Measurements from ENCODE around the gene SCMH1. TPM values are rescaled to one million over a fixed set of nuclear protein-coding genes. Genes with fewer than 3 reads are reported as not detected.

The SCMH1 gene
- total and polyA plus RNA-seq, 2 experiments from 2014 or later = 48.1 to 52.3 TPM

- no peaks in the 10 kb centered on the region for H4K20me1 ChIP-seq (ENCODE audit: insufficient read depth, poor library complexity, severe bottlenecking)
- H3K9me2 ChIP-seq (replicated peaks; ENCODE audit: insufficient read depth) = no peaks in the 10 kb centered on the region
- H2AFZ ChIP-seq = no peak overlapping the region
- H3K4me2 ChIP-seq = no peak overlapping the region
- DNase-seq (ENCODE audit: low spot score) = no peak
- WGBS (ENCODE audit: low lambda C conversion rate, missing lambda C conversion rate) = 72% methylated on average over 3 of the region's 3 CpGs
- H3K4me3 ChIP-seq = no peak overlapping the region
- H3K27me3 ChIP-seq = no peaks in the 10 kb centered on the region
- no peaks in the 10 kb centered on the region for H3K4me1 ChIP-seq (ENCODE audit: insufficient read depth)
- H3K9me3 ChIP-seq (ENCODE audit: low read depth) = no peaks in the 10 kb centered on the region
- TF ChIP-seq CTCF (IDR thresholded peaks at IDR 0.05; ENCODE audit: poor library complexity) (no peak), EZH2phosphoT487 (IDR thresholded peaks at IDR 0.05; ENCODE audit: low read depth, severe bottlenecking, unreplicated experiment) (no peak), EZH2 (IDR thresholded peaks at IDR 0.05; ENCODE audit: borderline replicate concordance) (no peak)
- no peaks in the 10 kb centered on the region for H3K36me3 ChIP-seq (replicated peaks; ENCODE audit: insufficient read depth, low read depth)
- no peaks in the 10 kb centered on the region for H3K79me2 ChIP-seq
- no peak overlapping the region for H3K27ac ChIP-seq
Measured at GRCh38 chr1:41020654-41021053, 221.5 kb downstream of the SCMH1 start.

- Histone ChIP-seq H2AFZ (no peak overlapping the region), H3K27ac (no peak overlapping the region), H3K79me2 (no peaks in the 10 kb centered on the region), H3K4me2 (no peak overlapping the region), H3K4me1 (ENCODE audit: insufficient read depth) (no peaks in the 10 kb centered on the region), H3K4me3 (no peak overlapping the region), H3K36me3 (replicated peaks; ENCODE audit: insufficient read depth, low read depth) (no peaks in the 10 kb centered on the region), H3K27me3 (no peaks in the 10 kb centered on the region), H3K9me3 (ENCODE audit: low read depth) (no peaks in the 10 kb centered on the region), H3K9me2 (replicated peaks; ENCODE audit: insufficient read depth) (no peaks in the 10 kb centered on the region), H4K20me1 (ENCODE audit: insufficient read depth, poor library complexity, severe bottlenecking) (no peaks in the 10 kb centered on the region)
- TF ChIP-seq EZH2 (IDR thresholded peaks at IDR 0.05; ENCODE audit: borderline replicate concordance) (no peak), EZH2phosphoT487 (IDR thresholded peaks at IDR 0.05; ENCODE audit: low read depth, severe bottlenecking, unreplicated experiment) (no peak), CTCF (IDR thresholded peaks at IDR 0.05; ENCODE audit: poor library complexity) (no peak)
- no peak for DNase-seq (ENCODE audit: low spot score)
- 92% methylated on average over 17 of the region's 17 CpGs for WGBS (ENCODE audit: low lambda C conversion rate, missing lambda C conversion rate)
Measured at GRCh38 chr1:41020109-41020576, 222.0 kb downstream of the SCMH1 start.

- TF ChIP-seq EZH2 (IDR thresholded peaks at IDR 0.05; ENCODE audit: borderline replicate concordance) (no peak), EZH2phosphoT487 (IDR thresholded peaks at IDR 0.05; ENCODE audit: low read depth, severe bottlenecking, unreplicated experiment) (no peak), CTCF (IDR thresholded peaks at IDR 0.05; ENCODE audit: poor library complexity) (no peak)
- Histone ChIP-seq H3K27ac (no peak overlapping the region), H3K79me2 (no peaks in the 10 kb centered on the region), H3K4me3 (no peak overlapping the region), H4K20me1 (ENCODE audit: insufficient read depth, poor library complexity, severe bottlenecking) (no peaks in the 10 kb centered on the region), H3K9me3 (ENCODE audit: low read depth) (no peaks in the 10 kb centered on the region), H3K27me3 (no peaks in the 10 kb centered on the region), H2AFZ (no peak overlapping the region), H3K9me2 (replicated peaks; ENCODE audit: insufficient read depth) (no peaks in the 10 kb centered on the region), H3K36me3 (replicated peaks; ENCODE audit: insufficient read depth, low read depth) (no peaks in the 10 kb centered on the region), H3K4me2 (no peak overlapping the region), H3K4me1 (ENCODE audit: insufficient read depth) (no peaks in the 10 kb centered on the region)
- 79% methylated on average over 2 of the region's 2 CpGs for WGBS (ENCODE audit: low lambda C conversion rate, missing lambda C conversion rate)
- DNase-seq (ENCODE audit: low spot score) = no peak
Measured at GRCh38 chr1:41019353-41019745, 222.8 kb downstream of the SCMH1 start.

- Histone ChIP-seq H3K4me1 (ENCODE audit: insufficient read depth) (no peaks in the 10 kb centered on the region), H3K27me3 (no peaks in the 10 kb centered on the region), H2AFZ (no peak overlapping the region), H3K27ac (no peak overlapping the region), H3K9me3 (ENCODE audit: low read depth) (no peaks in the 10 kb centered on the region), H3K36me3 (replicated peaks; ENCODE audit: insufficient read depth, low read depth) (no peaks in the 10 kb centered on the region), H4K20me1 (ENCODE audit: insufficient read depth, poor library complexity, severe bottlenecking) (no peaks in the 10 kb centered on the region), H3K4me3 (no peak overlapping the region), H3K4me2 (no peak overlapping the region), H3K9me2 (replicated peaks; ENCODE audit: insufficient read depth) (no peaks in the 10 kb centered on the region), H3K79me2 (no peaks in the 10 kb centered on the region)
- 98% methylated on average over 8 of the region's 8 CpGs for WGBS (ENCODE audit: low lambda C conversion rate, missing lambda C conversion rate)
- DNase-seq (ENCODE audit: low spot score) = no peak
- TF ChIP-seq EZH2 (IDR thresholded peaks at IDR 0.05; ENCODE audit: borderline replicate concordance) (no peak), EZH2phosphoT487 (IDR thresholded peaks at IDR 0.05; ENCODE audit: low read depth, severe bottlenecking, unreplicated experiment) (no peak), CTCF (IDR thresholded peaks at IDR 0.05; ENCODE audit: poor library complexity) (no peak)
Measured at GRCh38 chr1:41018018-41018410, 224.1 kb downstream of the SCMH1 start.

Data from hepatocyte (in vitro differentiated cells).